Neural progenitor cell (in vitro differentiated cells): ENCODE results near the gene SLC24A2. TPM values are rescaled to one million over a fixed set of nuclear protein-coding genes. Genes with fewer than 3 reads are reported as not detected.

ENCODE experiments used
- DNase-seq: peaks from one replicate; pipeline ENCODE4 v3.0.0-alpha.2; 2016; ENCODE audit warnings: low spot score
- H2AFZ ChIP-seq: fragments of 200-600 bp; sonication (generic); replicated peaks from 2 replicates; pipeline ENCODE4 v1.6.1; 2016; ENCODE audit warnings: antibody characterized with exemption
- H3F3A ChIP-seq: fragments of 200-600 bp; sonication (generic); 2 replicates; pipeline ENCODE4 v1.6.1; 2016; ENCODE audit warnings: antibody characterized with exemption, low read depth
- H3K27ac ChIP-seq: fragments of 200-600 bp; sonication (generic); 2 replicates; pipeline ENCODE4 v1.5.1; 2016; ENCODE audit warnings: mild to moderate bottlenecking
- H3K27me3 ChIP-seq: fragments of 200-600 bp; sonication (generic); 2 replicates; pipeline ENCODE4 v1.6.1; 2016; ENCODE audit warnings: mild to moderate bottlenecking, moderate library complexity
- H3K36me3 ChIP-seq: fragments of 200-600 bp; sonication (generic); 2 replicates; pipeline ENCODE4 v1.5.1; 2016
- H3K4me1 ChIP-seq: fragments of 200-600 bp; sonication (generic); 2 replicates; pipeline ENCODE4 v1.6.1; 2016; ENCODE audit warnings: mixed run types
- H3K4me2 ChIP-seq: fragments of 200-600 bp; sonication (generic); 2 replicates; pipeline ENCODE4 v1.6.1; 2016
- H3K4me3 ChIP-seq: fragments of 200-600 bp; sonication (generic); 2 replicates; pipeline ENCODE4 v1.5.1; 2016
- H3K79me2 ChIP-seq: fragments of 200-600 bp; sonication (generic); 2 replicates; pipeline ENCODE4 v1.6.1; 2016; ENCODE audit warnings: low read depth
- H3K9ac ChIP-seq: fragments of 200-600 bp; sonication (generic); 2 replicates; pipeline ENCODE4 v1.6.1; 2016
- H3K9me3 ChIP-seq: fragments of 200-600 bp; sonication (generic); 2 replicates; pipeline ENCODE4 v1.5.1; 2016; ENCODE audit warnings: low read depth
- H4K20me1 ChIP-seq: fragments of 200-600 bp; sonication (generic); 2 replicates; pipeline ENCODE4 v1.6.1; 2016; ENCODE audit warnings: low read depth
- H3K27ac Mint-ChIP-seq: 3 replicates; pipeline ENCODE4 v1.8.0; 2021; ENCODE audit warnings: mixed read lengths
- H3K27me3 Mint-ChIP-seq: 2 replicates; pipeline ENCODE4 v1.8.0; 2022; ENCODE audit warnings: low read depth, mild to moderate bottlenecking, inconsistent platforms, moderate library complexity, mixed read lengths; ENCODE audit not compliant: insufficient read depth
- H3K36me3 Mint-ChIP-seq: 3 replicates; pipeline ENCODE4 v1.8.0; 2021; ENCODE audit warnings: mixed read lengths
- H3K4me1 Mint-ChIP-seq: 3 replicates; pipeline ENCODE4 v1.8.0; 2021; ENCODE audit warnings: mixed read lengths
- H3K4me3 Mint-ChIP-seq: 3 replicates; pipeline ENCODE4 v1.8.0; 2021; ENCODE audit warnings: mild to moderate bottlenecking, moderate library complexity, mixed read lengths
- H3K9me3 Mint-ChIP-seq: 3 replicates; pipeline ENCODE4 v1.8.0; 2020; ENCODE audit warnings: mixed read lengths
- EZH2 ChIP-seq: fragments of 200-600 bp; sonication (generic); IDR thresholded peaks from 2 replicates; pipeline ENCODE4 v1.6.1; 2017; ENCODE audit warnings: antibody characterized with exemption, mild to moderate bottlenecking, moderate library complexity
- EZH2phosphoT487 ChIP-seq: fragments of 200-600 bp; sonication (generic); IDR thresholded peaks from 2 replicates; pipeline ENCODE4 v1.6.1; 2017; ENCODE audit warnings: antibody characterized with exemption
- total RNA-seq: library from RNA; depleted of rRNA; stranded (reverse); fragments of >200 nt; gene quantifications from 2 replicates; pipeline ENCODE4 v1.2.3, GENCODE V29; 2015; ENCODE audit warnings: low replicate concordance
- TF ChIP-seq, protein P1 (sequence below): fragments of 200-600 bp; sonication (generic); IDR thresholded peaks from 2 replicates; pipeline ENCODE4 v1.5.1; 2017; ENCODE audit warnings: antibody characterized with exemption, mild to moderate bottlenecking

SLC24A2 gene
- total RNA-seq, 1 donor from 2014 or later: 0.43 TPM

DNA sequence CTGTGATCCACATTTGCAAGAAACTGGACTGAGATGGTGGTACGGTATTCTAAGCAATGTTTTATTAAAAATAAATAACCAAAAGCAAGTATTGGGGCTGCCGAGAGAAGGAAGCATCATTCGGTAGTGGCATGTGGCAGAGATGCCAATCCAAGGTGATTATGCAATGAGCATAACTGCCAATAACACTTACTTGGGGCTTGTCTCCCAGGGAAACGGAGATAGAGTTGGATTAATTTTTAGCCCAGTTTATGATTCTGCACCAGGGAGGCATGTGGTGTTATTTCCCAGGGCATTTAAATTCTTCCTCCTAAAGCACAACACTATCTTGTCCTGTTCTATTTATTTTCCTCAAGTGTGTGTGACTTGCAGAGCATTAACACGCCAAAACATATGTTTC, 17.9 kb downstream of the SLC24A2 start:
- Histone ChIP-seq H4K20me1 (no peaks in the 10 kb centered on the region), H3K4me3 (no peak overlapping the region), H3K27ac (no peak overlapping the region), H3K9ac (no peak overlapping the region), H3K9me3 (no peaks in the 10 kb centered on the region), H3K36me3 (no peaks in the 10 kb centered on the region), H3K27me3 (no peaks in the 10 kb centered on the region), H3K79me2 (no peaks in the 10 kb centered on the region), H3K4me2 (no peak overlapping the region), H3F3A (no peaks in the 10 kb centered on the region), H3K4me1 (no peaks in the 10 kb centered on the region), H2AFZ (no peak overlapping the region)
- Mint-ChIP-seq H3K4me3 (no peak overlapping the region), H3K4me1 (no peaks in the 10 kb centered on the region), H3K27ac (no peak overlapping the region), H3K36me3 (no peaks in the 10 kb centered on the region), H3K27me3 (peaks cover 6% of the 10 kb centered on the region), H3K9me3 (no peaks in the 10 kb centered on the region)
- DNase-seq: no peak
- TF ChIP-seq EZH2 (no peak), EZH2phosphoT487 (no peak)
- TF ChIP-seq, protein P1, sequence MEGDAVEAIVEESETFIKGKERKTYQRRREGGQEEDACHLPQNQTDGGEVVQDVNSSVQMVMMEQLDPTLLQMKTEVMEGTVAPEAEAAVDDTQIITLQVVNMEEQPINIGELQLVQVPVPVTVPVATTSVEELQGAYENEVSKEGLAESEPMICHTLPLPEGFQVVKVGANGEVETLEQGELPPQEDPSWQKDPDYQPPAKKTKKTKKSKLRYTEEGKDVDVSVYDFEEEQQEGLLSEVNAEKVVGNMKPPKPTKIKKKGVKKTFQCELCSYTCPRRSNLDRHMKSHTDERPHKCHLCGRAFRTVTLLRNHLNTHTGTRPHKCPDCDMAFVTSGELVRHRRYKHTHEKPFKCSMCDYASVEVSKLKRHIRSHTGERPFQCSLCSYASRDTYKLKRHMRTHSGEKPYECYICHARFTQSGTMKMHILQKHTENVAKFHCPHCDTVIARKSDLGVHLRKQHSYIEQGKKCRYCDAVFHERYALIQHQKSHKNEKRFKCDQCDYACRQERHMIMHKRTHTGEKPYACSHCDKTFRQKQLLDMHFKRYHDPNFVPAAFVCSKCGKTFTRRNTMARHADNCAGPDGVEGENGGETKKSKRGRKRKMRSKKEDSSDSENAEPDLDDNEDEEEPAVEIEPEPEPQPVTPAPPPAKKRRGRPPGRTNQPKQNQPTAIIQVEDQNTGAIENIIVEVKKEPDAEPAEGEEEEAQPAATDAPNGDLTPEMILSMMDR: no peak

GRCh38 chr9:19769213-19769612, 19.6 kb downstream of the SLC24A2 start:
- H3K4me2 ChIP-seq: no peak overlapping the region
- H2AFZ ChIP-seq: no peak overlapping the region
- Mint-ChIP-seq H3K4me3 (no peak overlapping the region), H3K27me3 (peaks cover 8% of the 10 kb centered on the region), H3K9me3 (peaks cover 4% of the 10 kb centered on the region), H3K36me3 (no peaks in the 10 kb centered on the region), H3K4me1 (no peaks in the 10 kb centered on the region), H3K27ac (no peak overlapping the region)
- H3K9ac ChIP-seq: no peak overlapping the region
- no peaks in the 10 kb centered on the region for H4K20me1 ChIP-seq
- TF ChIP-seq, protein P1: no peak
- TF ChIP-seq EZH2phosphoT487: no peak
- TF ChIP-seq EZH2: no peak
- H3K4me3 ChIP-seq: no peak overlapping the region
- no peak overlapping the region for H3K27ac ChIP-seq
- no peaks in the 10 kb centered on the region for H3K79me2 ChIP-seq
- no peaks in the 10 kb centered on the region for H3K27me3 ChIP-seq
- no peaks in the 10 kb centered on the region for H3F3A ChIP-seq
- no peak for DNase-seq
- H3K9me3 ChIP-seq: no peaks in the 10 kb centered on the region
- H3K36me3 ChIP-seq: no peaks in the 10 kb centered on the region
- no peaks in the 10 kb centered on the region for H3K4me1 ChIP-seq

GRCh38 chr9:19768798-19769197, 20.0 kb downstream of the SLC24A2 start:
- DNase-seq: no peak
- Histone ChIP-seq H2AFZ (no peak overlapping the region), H4K20me1 (no peaks in the 10 kb centered on the region), H3K4me2 (no peak overlapping the region), H3K4me3 (no peak overlapping the region), H3K9ac (no peak overlapping the region), H3K9me3 (no peaks in the 10 kb centered on the region), H3K79me2 (no peaks in the 10 kb centered on the region), H3K36me3 (no peaks in the 10 kb centered on the region), H3K27ac (no peak overlapping the region), H3K27me3 (no peaks in the 10 kb centered on the region), H3F3A (no peaks in the 10 kb centered on the region), H3K4me1 (no peaks in the 10 kb centered on the region)
- H3K9me3 Mint-ChIP-seq: peaks cover 4% of the 10 kb centered on the region
- H3K4me3 Mint-ChIP-seq: no peak overlapping the region
- no peaks in the 10 kb centered on the region for H3K36me3 Mint-ChIP-seq
- H3K27me3 Mint-ChIP-seq: peaks cover 5% of the 10 kb centered on the region
- H3K4me1 Mint-ChIP-seq: no peaks in the 10 kb centered on the region
- TF ChIP-seq EZH2phosphoT487 (no peak), EZH2 (no peak)
- TF ChIP-seq, protein P1: no peak
- no peak overlapping the region for H3K27ac Mint-ChIP-seq

DNA sequence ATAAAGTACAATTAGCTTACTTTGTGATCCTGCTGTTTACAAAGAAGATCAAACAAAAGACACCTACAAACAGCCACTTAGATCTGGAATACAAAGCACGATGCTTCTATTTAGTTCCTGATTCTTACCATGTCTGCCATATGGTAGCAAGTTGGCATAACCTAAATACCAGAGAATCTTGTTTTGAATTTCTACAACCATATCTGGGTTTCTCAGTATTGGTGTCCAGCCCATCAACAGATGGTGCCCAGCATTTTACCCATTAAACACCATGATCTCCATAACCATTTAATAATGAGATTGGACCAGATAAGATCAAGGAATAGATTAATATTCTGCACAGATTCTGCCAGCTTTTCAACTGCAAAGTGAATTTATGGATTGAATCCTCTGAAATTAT, 29.8 kb downstream of the SLC24A2 start:
- H3K4me3 ChIP-seq: no peak overlapping the region
- no peaks in the 10 kb centered on the region for H3K27me3 ChIP-seq
- TF ChIP-seq, protein P1: no peak
- TF ChIP-seq EZH2 (no peak), EZH2phosphoT487 (no peak)
- no peaks in the 10 kb centered on the region for H3K27me3 Mint-ChIP-seq
- H3K9me3 Mint-ChIP-seq: no peaks in the 10 kb centered on the region
- no peaks in the 10 kb centered on the region for H3K36me3 ChIP-seq
- no peaks in the 10 kb centered on the region for H3F3A ChIP-seq
- no peak overlapping the region for H3K27ac ChIP-seq
- no peak overlapping the region for H2AFZ ChIP-seq
- no peaks in the 10 kb centered on the region for H3K36me3 Mint-ChIP-seq
- no peaks in the 10 kb centered on the region for H3K4me1 ChIP-seq
- H3K79me2 ChIP-seq: no peaks in the 10 kb centered on the region
- H3K9me3 ChIP-seq: no peaks in the 10 kb centered on the region
- no peaks in the 10 kb centered on the region for H4K20me1 ChIP-seq
- no peak overlapping the region for H3K27ac Mint-ChIP-seq
- H3K4me2 ChIP-seq: no peak overlapping the region
- DNase-seq: no peak
- no peaks in the 10 kb centered on the region for H3K4me1 Mint-ChIP-seq
- H3K9ac ChIP-seq: no peak overlapping the region
- no peak overlapping the region for H3K4me3 Mint-ChIP-seq
